ENCODE results near the gene PCCA.

PCCA gene

DNA sequence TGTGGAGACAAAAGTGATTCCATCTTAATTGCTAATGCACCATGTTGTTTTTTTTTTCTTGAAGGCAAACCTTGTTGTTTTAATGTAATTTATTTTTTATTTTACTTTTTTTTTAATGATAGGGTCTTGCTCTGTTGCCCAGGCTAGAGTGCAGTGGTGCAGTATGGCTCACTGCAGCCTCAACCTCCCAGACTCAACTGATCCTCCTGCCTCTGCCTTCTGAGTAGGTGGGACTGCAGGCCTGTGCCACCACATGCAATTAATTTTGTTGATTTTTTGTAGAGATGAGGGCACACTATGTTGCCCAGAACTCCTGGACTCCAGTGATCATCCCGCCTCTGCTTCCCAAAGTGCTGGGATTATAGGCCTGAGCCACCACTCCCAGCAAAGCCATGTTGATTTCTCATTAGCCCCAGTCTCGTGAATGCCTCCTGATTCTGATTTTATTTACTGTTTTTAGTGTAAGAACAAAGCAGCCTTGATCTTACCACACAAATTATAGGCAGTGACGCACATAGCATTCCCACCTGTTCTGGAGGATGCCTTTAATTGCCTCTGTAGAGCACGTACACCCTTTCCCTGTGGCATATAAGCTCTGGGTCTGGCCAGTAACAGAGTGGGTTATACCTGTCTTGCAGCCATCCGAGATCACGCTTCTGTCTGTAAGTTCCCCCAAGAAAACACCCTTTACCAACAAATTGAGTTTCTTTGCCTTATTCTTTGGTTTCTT lies 349.3 kb downstream of the PCCA start:
- H3K4me3 ChIP-seq (ENCODE audit: extremely low read depth, insufficient read depth, low read length, poor library complexity, severe bottlenecking), result no peak overlapping the region
- no peak overlapping the region for H3K27ac ChIP-seq (ENCODE audit: low read depth, low read length, severe bottlenecking)
- peaks cover 21% of the 10 kb centered on the region for H3K4me1 ChIP-seq (ENCODE audit: control insufficient read depth, insufficient read depth, low read length, poor library complexity, severe bottlenecking)
- H3K9me3 ChIP-seq (ENCODE audit: control insufficient read depth, low read length), result no peaks in the 10 kb centered on the region
- WGBS, 2 experiments (ENCODE audit: insufficient coverage in 2 of 2), result 95 to 96% methylated on average over 3 to 4 of the region's 6 CpGs
- H3K36me3 ChIP-seq (ENCODE audit: control insufficient read depth, insufficient read depth, low read length), result peaks cover 11% of the 10 kb centered on the region

DNA sequence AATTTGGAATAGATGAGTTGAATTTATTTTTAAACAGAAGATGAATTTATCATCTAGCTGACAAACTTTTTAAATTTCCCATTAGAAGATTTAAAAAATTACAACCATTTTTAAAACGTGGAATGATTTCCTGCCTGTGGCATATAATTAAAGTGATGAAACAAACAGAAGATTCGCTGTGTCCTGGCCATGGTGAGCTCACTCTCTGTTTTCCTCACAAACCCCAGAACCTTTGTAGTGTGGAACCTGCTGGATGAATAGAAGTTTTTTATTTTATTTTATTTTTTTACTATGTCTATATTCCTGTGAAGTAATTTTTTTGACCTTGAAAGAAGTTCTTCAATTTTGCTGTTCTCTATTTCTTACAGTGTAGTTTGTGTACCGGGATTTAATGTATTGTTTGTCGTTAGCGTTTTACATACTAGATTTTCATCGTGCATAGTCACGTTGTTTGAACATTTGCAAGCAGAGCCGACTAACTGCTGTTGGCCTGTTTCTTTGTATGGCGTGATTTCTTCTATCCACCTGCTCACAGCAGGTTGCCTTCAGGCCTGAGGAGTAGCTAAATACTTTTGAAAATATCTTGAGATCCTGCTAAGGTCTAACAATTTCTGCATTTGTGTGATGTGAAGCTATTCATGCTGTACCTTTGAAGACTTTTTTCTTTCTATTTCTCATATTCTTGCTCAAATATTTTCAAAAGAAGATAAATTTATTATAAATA lies 350.5 kb downstream of the PCCA start:
- H3K4me3 ChIP-seq (ENCODE audit: extremely low read depth, insufficient read depth, low read length, poor library complexity, severe bottlenecking), result no peak overlapping the region
- WGBS, 2 experiments (ENCODE audit: insufficient coverage in 2 of 2), result 30 to 45% methylated on average over 2 to 4 of the region's 9 CpGs
- peaks cover 11% of the 10 kb centered on the region for H3K36me3 ChIP-seq (ENCODE audit: control insufficient read depth, insufficient read depth, low read length)
- no peak overlapping the region for H3K27ac ChIP-seq (ENCODE audit: low read depth, low read length, severe bottlenecking)
- no peaks in the 10 kb centered on the region for H3K9me3 ChIP-seq (ENCODE audit: control insufficient read depth, low read length)
- peaks cover 9% of the 10 kb centered on the region for H3K4me1 ChIP-seq (ENCODE audit: control insufficient read depth, insufficient read depth, low read length, poor library complexity, severe bottlenecking)

DNA sequence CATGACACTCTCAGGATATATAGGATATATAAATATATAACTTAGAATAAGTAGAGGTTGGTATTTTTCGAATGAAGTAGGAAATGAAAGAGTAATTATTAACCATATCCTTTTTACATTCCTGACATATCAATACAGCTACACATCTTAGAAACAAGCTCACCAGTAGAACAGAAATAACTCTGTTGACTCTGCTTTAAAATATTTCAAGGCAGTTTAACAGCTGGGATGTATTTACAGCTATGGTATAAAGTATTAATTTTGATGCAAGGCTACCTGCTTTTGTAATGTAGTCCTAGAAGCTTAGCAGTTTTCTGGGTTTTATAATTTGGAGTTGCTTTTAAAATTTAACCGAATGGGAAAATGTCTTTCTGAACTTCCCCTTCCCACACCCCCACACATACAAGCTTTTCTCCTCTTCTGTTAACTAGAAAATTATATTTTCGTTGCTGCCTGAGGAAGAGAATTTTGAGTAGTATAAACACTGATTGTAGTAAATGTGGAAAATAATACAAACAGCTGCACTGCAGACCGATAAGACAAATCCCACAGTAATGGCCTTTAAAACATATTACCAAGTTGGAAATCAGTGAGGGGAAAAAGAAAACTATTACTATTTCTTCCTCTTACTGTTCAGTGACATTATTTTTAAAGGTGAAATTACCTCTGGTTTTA lies 352.0 kb downstream of the PCCA start:
- WGBS, 2 experiments (ENCODE audit: insufficient coverage in 2 of 2), result no CpG with 5 or more reads among the region's 4 CpGs

DNA sequence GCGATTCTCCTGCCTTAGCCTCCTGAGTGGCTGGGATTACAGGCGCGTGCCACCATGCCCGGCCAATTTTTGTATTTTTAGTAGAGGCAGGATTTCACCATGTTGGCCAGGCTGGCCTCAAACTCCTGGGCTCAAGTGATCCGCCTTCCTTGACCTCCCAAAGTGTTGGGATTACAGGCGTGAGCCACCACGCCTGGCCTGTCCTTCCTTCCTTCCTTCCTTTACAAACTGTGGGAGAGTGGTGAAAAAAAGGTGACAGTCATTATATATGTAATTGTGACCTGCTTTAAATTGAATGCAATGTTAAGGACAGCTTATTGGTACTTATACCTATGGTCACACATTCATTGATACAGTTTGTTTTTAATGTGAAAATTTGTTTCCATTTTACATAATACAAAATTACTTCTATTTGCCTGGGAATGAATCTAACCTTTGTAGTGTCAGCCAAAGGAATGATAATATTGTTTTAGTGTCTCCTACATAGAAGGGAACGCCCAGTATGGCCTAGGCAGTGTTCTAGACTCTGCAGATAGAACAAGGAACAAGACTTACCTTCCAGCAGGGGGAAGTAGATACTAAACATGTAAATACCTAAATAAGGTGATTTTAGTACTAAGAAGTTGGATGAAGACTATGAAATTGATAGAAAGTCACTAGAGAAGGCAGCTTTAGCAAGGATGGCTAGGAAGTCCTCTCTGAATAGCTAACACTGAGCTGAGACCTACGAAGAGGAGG lies 353.4 kb downstream of the PCCA start:
- Histone ChIP-seq H3K36me3 (ENCODE audit: control insufficient read depth, insufficient read depth, low read length) (peaks cover 7% of the 10 kb centered on the region), H3K9me3 (ENCODE audit: control insufficient read depth, low read length) (no peaks in the 10 kb centered on the region), H3K4me3 (ENCODE audit: extremely low read depth, insufficient read depth, low read length, poor library complexity, severe bottlenecking) (no peak overlapping the region), H3K4me1 (ENCODE audit: control insufficient read depth, insufficient read depth, low read length, poor library complexity, severe bottlenecking) (peaks cover 4% of the 10 kb centered on the region), H3K27ac (ENCODE audit: low read depth, low read length, severe bottlenecking) (no peak overlapping the region)
- WGBS, 2 experiments (ENCODE audit: insufficient coverage in 2 of 2), result 91 to 100% methylated on average over 3 to 6 of the region's 9 CpGs

More for the DNA sequence above, 352.0 kb downstream of the PCCA start:
- Histone ChIP-seq H3K27ac (ENCODE audit: low read depth, low read length, severe bottlenecking) (peak overlapping the region; percentile 46), H3K9me3 (ENCODE audit: control insufficient read depth, low read length) (no peaks in the 10 kb centered on the region), H3K36me3 (ENCODE audit: control insufficient read depth, insufficient read depth, low read length) (peaks cover 3% of the 10 kb centered on the region), H3K4me1 (ENCODE audit: control insufficient read depth, insufficient read depth, low read length, poor library complexity, severe bottlenecking) (peaks cover 4% of the 10 kb centered on the region), H3K4me3 (ENCODE audit: extremely low read depth, insufficient read depth, low read length, poor library complexity, severe bottlenecking) (no peak overlapping the region)

DNA sequence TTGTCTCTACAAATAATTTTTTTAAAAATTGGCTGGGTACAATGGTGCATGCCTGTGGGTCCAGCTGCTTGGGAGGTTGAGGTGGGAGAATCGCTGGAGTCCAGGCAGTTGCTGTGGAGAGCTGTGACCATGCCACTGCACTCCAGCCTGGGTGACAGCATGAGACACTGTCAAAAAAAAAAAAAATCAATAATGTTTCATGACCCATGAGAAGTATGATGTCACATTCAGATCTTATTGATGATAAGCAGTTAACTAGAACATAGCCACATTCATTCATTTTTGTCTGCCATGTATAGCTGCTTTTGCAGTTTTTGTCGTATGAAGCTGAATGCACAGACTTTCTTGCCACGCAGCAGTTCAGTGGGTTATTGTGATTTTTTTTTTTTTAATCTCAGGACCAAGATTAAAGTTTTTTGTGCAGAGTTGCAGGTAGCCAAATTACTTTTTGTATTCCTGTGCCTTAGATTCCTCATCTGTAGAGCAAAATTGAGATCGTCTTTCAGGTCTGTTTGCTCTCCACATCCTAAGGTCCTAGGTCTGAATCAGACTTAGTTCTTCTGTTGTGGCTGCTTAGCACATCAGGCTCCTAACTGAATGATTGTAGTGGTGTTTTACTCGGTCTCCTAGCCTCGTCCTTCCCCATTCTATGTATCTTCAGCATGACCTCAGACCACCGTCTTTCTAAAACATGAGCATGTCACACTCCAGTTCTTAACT lies 354.5 kb downstream of the PCCA start:
- no peaks in the 10 kb centered on the region for H3K9me3 ChIP-seq (ENCODE audit: control insufficient read depth, low read length)
- no peak overlapping the region for H3K27ac ChIP-seq (ENCODE audit: low read depth, low read length, severe bottlenecking)
- 88 to 96% methylated on average over 3 to 5 of the region's 7 CpGs for WGBS, 2 experiments (ENCODE audit: insufficient coverage in 2 of 2)
- peaks cover 4% of the 10 kb centered on the region for H3K36me3 ChIP-seq (ENCODE audit: control insufficient read depth, insufficient read depth, low read length)
- peaks cover 4% of the 10 kb centered on the region for H3K4me1 ChIP-seq (ENCODE audit: control insufficient read depth, insufficient read depth, low read length, poor library complexity, severe bottlenecking)
- no peak overlapping the region for H3K4me3 ChIP-seq (ENCODE audit: extremely low read depth, insufficient read depth, low read length, poor library complexity, severe bottlenecking)

DNA sequence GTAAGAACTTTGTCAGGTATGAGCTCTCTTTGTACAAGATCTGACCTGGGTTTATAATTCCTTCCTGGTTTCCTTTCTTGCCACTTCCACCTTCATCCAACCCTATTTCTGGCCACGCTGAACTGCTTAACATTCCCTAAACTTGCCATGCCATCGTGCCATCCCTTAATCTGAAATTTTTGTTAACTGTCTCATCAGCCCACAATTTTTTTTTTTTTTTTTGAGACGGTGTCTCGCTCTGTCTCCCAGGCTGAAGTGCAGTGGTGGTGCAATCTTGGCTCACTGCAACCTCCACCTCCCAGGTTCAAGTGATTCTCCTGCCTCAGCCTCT lies 355.1 kb downstream of the PCCA start:
- H3K36me3 ChIP-seq (ENCODE audit: control insufficient read depth, insufficient read depth, low read length), result peaks cover 7% of the 10 kb centered on the region
- 86 to 96% methylated on average over 2 to 3 of the region's 4 CpGs for WGBS, 2 experiments (ENCODE audit: insufficient coverage in 2 of 2)
- no peak overlapping the region for H3K4me3 ChIP-seq (ENCODE audit: extremely low read depth, insufficient read depth, low read length, poor library complexity, severe bottlenecking)
- H3K4me1 ChIP-seq (ENCODE audit: control insufficient read depth, insufficient read depth, low read length, poor library complexity, severe bottlenecking), result peaks cover 4% of the 10 kb centered on the region
- no peaks in the 10 kb centered on the region for H3K9me3 ChIP-seq (ENCODE audit: control insufficient read depth, low read length)
- H3K27ac ChIP-seq (ENCODE audit: low read depth, low read length, severe bottlenecking), result no peak overlapping the region

DNA sequence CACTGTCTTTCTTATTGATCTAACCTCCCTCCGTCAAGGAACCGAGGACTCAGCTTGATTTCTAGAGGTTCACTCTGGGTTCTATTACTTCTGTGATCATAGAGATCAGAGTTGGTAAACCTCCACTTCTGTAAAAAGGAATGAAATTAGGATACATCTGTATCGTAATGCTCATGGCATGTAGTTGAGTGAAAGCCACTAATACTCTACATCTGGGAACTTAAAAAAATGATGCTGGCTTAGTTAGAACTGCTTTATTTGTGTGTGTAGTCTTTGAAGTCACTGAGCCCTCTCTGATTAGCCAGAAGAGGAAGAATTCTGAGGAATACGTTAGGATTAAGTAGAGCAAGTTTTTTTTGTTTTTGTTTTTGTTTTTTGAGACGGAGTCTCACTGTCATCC lies 358.9 kb downstream of the PCCA start:
- H3K27ac ChIP-seq (ENCODE audit: low read depth, low read length, severe bottlenecking), result no peak overlapping the region
- H3K36me3 ChIP-seq (ENCODE audit: control insufficient read depth, insufficient read depth, low read length), result peaks cover 8% of the 10 kb centered on the region
- H3K4me3 ChIP-seq (ENCODE audit: extremely low read depth, insufficient read depth, low read length, poor library complexity, severe bottlenecking), result no peak overlapping the region
- WGBS, 2 experiments (ENCODE audit: insufficient coverage in 2 of 2), result 86 to 100% methylated on average over 1 to 5 of the region's 5 CpGs
- H3K9me3 ChIP-seq (ENCODE audit: control insufficient read depth, low read length), result no peaks in the 10 kb centered on the region
- no peaks in the 10 kb centered on the region for H3K4me1 ChIP-seq (ENCODE audit: control insufficient read depth, insufficient read depth, low read length, poor library complexity, severe bottlenecking)

DNA sequence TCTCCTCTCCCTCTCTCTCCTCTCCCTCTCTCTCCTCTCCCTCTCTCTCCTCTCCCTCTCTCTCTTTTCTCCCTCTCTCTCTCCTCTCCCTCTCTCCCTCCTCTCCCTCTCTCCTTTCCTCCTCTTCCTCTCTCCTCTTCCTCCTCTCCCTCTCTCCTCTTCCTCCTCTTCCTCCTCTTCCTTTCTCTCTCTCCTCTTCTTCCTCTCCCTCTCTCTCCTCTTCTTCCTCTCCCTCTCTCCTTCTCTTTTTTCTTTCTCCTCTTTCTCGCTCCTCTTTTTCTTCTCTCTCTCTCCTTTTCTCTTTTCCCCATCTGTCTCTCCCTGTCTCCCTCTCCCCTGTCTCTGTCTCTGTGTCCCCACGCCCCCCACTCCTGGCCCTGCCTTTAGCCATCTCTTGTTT lies 363.0 kb downstream of the PCCA start:
- peaks cover 4% of the 10 kb centered on the region for H3K36me3 ChIP-seq (ENCODE audit: control insufficient read depth, insufficient read depth, low read length)
- no peaks in the 10 kb centered on the region for H3K9me3 ChIP-seq (ENCODE audit: control insufficient read depth, low read length)
- no peak overlapping the region for H3K4me3 ChIP-seq (ENCODE audit: extremely low read depth, insufficient read depth, low read length, poor library complexity, severe bottlenecking)
- no peak overlapping the region for H3K27ac ChIP-seq (ENCODE audit: low read depth, low read length, severe bottlenecking)
- H3K4me1 ChIP-seq (ENCODE audit: control insufficient read depth, insufficient read depth, low read length, poor library complexity, severe bottlenecking), result peaks cover 3% of the 10 kb centered on the region
- WGBS, 2 experiments (ENCODE audit: insufficient coverage in 2 of 2), result 87 to 100% methylated on average over 1 to 2 of the region's 2 CpGs

DNA sequence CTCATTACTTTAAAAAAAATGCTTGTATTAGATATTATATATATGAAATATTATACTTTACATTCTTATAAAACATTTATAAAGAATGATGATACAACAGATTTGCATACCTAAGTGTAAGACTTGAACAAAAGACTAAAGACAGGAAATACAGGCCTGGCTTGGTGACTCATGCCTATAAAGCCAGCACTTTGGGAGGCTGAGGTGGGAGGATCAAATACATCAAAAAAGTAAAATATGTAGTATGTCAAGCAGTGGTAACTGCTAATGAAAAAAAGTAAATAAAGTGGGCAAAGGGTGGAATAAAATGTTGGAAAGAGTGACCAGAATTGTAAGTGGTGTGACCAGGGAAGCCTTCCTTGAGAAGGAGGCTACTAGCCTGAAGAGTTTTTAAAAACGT lies 366.0 kb downstream of the PCCA start:
- H3K36me3 ChIP-seq (ENCODE audit: control insufficient read depth, insufficient read depth, low read length), result no peaks in the 10 kb centered on the region
- H3K9me3 ChIP-seq (ENCODE audit: control insufficient read depth, low read length), result peaks cover 7% of the 10 kb centered on the region
- H3K4me1 ChIP-seq (ENCODE audit: control insufficient read depth, insufficient read depth, low read length, poor library complexity, severe bottlenecking), result peaks cover 3% of the 10 kb centered on the region
- WGBS, 2 experiments (ENCODE audit: insufficient coverage in 2 of 2), result 88% methylated on average over 1 of the region's 1 CpG; no CpG with 5 or more reads in 1 of the 2 experiments
- no peak overlapping the region for H3K27ac ChIP-seq (ENCODE audit: low read depth, low read length, severe bottlenecking)
- H3K4me3 ChIP-seq (ENCODE audit: extremely low read depth, insufficient read depth, low read length, poor library complexity, severe bottlenecking), result no peak overlapping the region

DNA sequence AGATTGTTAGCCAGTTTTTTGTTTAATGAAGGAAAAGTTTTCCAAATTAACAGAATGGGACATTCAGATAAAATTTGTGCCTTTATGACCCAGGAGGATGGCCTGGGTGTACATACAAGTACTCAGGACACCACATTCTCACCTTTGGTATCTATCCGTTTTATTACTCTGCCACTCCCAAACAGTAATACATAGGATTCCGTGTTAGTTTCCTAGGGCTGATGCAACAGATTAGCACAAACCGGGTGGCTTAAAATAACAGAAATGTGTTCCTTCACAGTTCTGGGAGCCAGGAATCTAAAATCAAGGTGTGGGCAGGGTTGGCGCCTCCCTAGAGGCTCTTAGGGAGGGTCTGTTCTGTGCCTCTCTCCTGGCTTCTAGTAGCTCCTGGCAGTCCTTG lies 369.8 kb downstream of the PCCA start:
- H3K4me3 ChIP-seq (ENCODE audit: extremely low read depth, insufficient read depth, low read length, poor library complexity, severe bottlenecking), result no peak overlapping the region
- peaks cover 3% of the 10 kb centered on the region for H3K4me1 ChIP-seq (ENCODE audit: control insufficient read depth, insufficient read depth, low read length, poor library complexity, severe bottlenecking)
- H3K36me3 ChIP-seq (ENCODE audit: control insufficient read depth, insufficient read depth, low read length), result no peaks in the 10 kb centered on the region
- H3K27ac ChIP-seq (ENCODE audit: low read depth, low read length, severe bottlenecking), result no peak overlapping the region
- WGBS, 2 experiments (ENCODE audit: insufficient coverage in 2 of 2), result 89 to 92% methylated on average over 3 of the region's 4 CpGs
- H3K9me3 ChIP-seq (ENCODE audit: control insufficient read depth, low read length), result peaks cover 7% of the 10 kb centered on the region

All from mesodermal cell (in vitro differentiated cells).